IPS DF 6.9 (cell line): ENCODE results near the gene CXCR6.

Experiments
- DNase-seq: peaks from one replicate; pipeline ENCODE4 v3.0.0-alpha.2; 2013; ENCODE audit warnings: low read depth, low spot score
- H3K27ac ChIP-seq: one replicate; pipeline ENCODE4 v1.5.1; 2013; ENCODE audit warnings: low read length, control low read depth
- H3K27me3 ChIP-seq: 2 replicates; pipeline ENCODE4 v1.6.1; 2013; ENCODE audit warnings: mild to moderate bottlenecking, low read length; ENCODE audit not compliant: control insufficient read depth, insufficient read depth
- H3K36me3 ChIP-seq: 2 replicates; pipeline ENCODE4 v1.6.1; 2013; ENCODE audit warnings: low read length; ENCODE audit not compliant: control insufficient read depth, insufficient read depth
- H3K4me1 ChIP-seq: 2 replicates; pipeline ENCODE4 v1.6.1; 2013; ENCODE audit warnings: low read length; ENCODE audit not compliant: control insufficient read depth, insufficient read depth
- H3K4me3 ChIP-seq: 2 replicates; pipeline ENCODE4 v1.5.1; 2013; ENCODE audit warnings: mild to moderate bottlenecking, low read length
- H3K9me3 ChIP-seq: 2 replicates; pipeline ENCODE4 v1.6.1; 2013; ENCODE audit warnings: low read length, inconsistent platforms; ENCODE audit not compliant: control insufficient read depth, insufficient read depth
- WGBS: extraction: QIAGEN DNeasy Blood & Tissue Kit; methylation state at CpG from one replicate; pipeline ENCODE4 v1.1.7; 2013; ENCODE audit warnings: mixed read lengths, missing lambda C conversion rate; ENCODE audit not compliant: insufficient read length, insufficient coverage; 5-methylcytosine and 5-hydroxymethylcytosine counted together

CXCR6 gene

GRCh38 chr3:45957586-45957985 lies 14.3 kb downstream of the CXCR6 start:
- peaks cover 42% of the 10 kb centered on the region for H3K36me3 ChIP-seq
- no peak overlapping the region for H3K4me3 ChIP-seq
- WGBS, result no CpG with 5 or more reads among the region's 5 CpGs
- no peak overlapping the region for H3K27ac ChIP-seq
- no peaks in the 10 kb centered on the region for H3K27me3 ChIP-seq
- no peaks in the 10 kb centered on the region for H3K4me1 ChIP-seq
- no peaks in the 10 kb centered on the region for H3K9me3 ChIP-seq
- DNase-seq, result no peak

GRCh38 chr3:45958321-45958791 lies 15.1 kb downstream of the CXCR6 start:
- H3K4me3 ChIP-seq, result no peak overlapping the region
- no CpG with 5 or more reads among the region's 6 CpGs for WGBS
- H3K4me1 ChIP-seq, result no peaks in the 10 kb centered on the region
- no peak for DNase-seq
- H3K36me3 ChIP-seq, result peaks cover 41% of the 10 kb centered on the region
- no peaks in the 10 kb centered on the region for H3K27me3 ChIP-seq
- H3K9me3 ChIP-seq, result no peaks in the 10 kb centered on the region
- no peak overlapping the region for H3K27ac ChIP-seq

DNA sequence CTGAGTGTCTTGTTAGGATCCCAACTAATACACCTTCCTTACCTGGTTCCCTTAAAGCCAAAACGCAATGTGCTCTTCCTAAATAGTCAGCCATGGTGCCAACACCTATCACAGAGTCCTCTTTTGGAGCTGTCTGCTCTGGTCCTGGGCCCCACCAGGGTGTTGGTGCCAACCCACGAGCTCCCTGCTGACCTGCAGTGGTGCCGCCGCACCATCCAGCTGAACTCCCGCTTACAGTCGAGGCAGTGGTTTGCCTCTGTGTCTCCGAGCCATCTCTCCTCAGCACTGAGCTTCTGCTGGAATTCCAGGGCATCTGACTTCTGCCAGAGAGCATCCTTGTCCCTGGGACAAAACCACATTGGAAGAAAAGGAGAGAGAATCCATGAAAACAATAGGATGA lies 15.9 kb downstream of the CXCR6 start:
- H3K4me1 ChIP-seq, result no peaks in the 10 kb centered on the region
- no peaks in the 10 kb centered on the region for H3K27me3 ChIP-seq
- no peak overlapping the region for H3K27ac ChIP-seq
- no CpG with 5 or more reads among the region's 7 CpGs for WGBS
- no peak overlapping the region for H3K4me3 ChIP-seq
- H3K9me3 ChIP-seq, result no peaks in the 10 kb centered on the region
- peaks cover 43% of the 10 kb centered on the region for H3K36me3 ChIP-seq
- DNase-seq, result no peak

GRCh38 chr3:45960289-45960688 lies 17.0 kb downstream of the CXCR6 start:
- H3K4me1 ChIP-seq, result no peaks in the 10 kb centered on the region
- peaks cover 43% of the 10 kb centered on the region for H3K36me3 ChIP-seq
- DNase-seq, result no peak
- WGBS, result no CpG with 5 or more reads among the region's 2 CpGs
- H3K9me3 ChIP-seq, result no peaks in the 10 kb centered on the region
- H3K4me3 ChIP-seq, result no peak overlapping the region
- no peaks in the 10 kb centered on the region for H3K27me3 ChIP-seq
- H3K27ac ChIP-seq, result no peak overlapping the region

DNA sequence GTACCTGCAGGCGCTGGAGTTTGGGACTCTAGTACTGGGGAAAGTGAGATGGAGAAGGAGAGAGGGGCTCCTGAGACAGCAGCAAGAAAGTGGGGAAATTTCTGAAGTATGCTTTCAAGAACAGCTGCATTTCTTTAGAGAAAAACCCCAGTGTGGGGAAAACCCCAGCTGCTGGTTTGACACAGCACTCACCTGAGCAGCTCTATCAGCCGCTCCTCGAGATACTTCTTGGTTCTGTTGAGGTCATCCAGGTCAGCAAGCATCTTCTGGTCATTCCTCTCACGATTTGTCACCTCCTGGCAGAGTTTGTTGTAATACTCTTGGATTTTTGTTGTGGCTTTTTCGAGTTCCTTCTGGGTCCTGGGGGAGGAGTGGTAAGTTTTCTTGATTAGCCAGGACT lies 18.8 kb downstream of the CXCR6 start:
- Histone ChIP-seq H3K4me3 (no peak overlapping the region), H3K27me3 (no peaks in the 10 kb centered on the region), H3K4me1 (no peaks in the 10 kb centered on the region), H3K9me3 (no peaks in the 10 kb centered on the region), H3K36me3 (peaks cover 54% of the 10 kb centered on the region), H3K27ac (no peak overlapping the region)
- no CpG with 5 or more reads among the region's 5 CpGs for WGBS
- DNase-seq, result no peak

GRCh38 chr3:45964139-45964538 lies 20.9 kb downstream of the CXCR6 start:
- DNase-seq, result no peak
- no peak overlapping the region for H3K27ac ChIP-seq
- H3K9me3 ChIP-seq, result no peaks in the 10 kb centered on the region
- H3K4me3 ChIP-seq, result no peak overlapping the region
- peaks cover 55% of the 10 kb centered on the region for H3K36me3 ChIP-seq
- no CpG with 5 or more reads among the region's 8 CpGs for WGBS
- no peaks in the 10 kb centered on the region for H3K27me3 ChIP-seq
- H3K4me1 ChIP-seq, result no peaks in the 10 kb centered on the region

- Histone ChIP-seq H3K27ac (no peak overlapping the region), H3K27me3 (no peaks in the 10 kb centered on the region), H3K36me3 (peaks cover 45% of the 10 kb centered on the region), H3K9me3 (no peaks in the 10 kb centered on the region), H3K4me1 (no peaks in the 10 kb centered on the region), H3K4me3 (no peak overlapping the region)
- no CpG with 5 or more reads among the region's 4 CpGs for WGBS
- no peak for DNase-seq
These were observed 22.0 kb downstream of the CXCR6 start for GRCh38 chr3:45965253-45965652.

DNA sequence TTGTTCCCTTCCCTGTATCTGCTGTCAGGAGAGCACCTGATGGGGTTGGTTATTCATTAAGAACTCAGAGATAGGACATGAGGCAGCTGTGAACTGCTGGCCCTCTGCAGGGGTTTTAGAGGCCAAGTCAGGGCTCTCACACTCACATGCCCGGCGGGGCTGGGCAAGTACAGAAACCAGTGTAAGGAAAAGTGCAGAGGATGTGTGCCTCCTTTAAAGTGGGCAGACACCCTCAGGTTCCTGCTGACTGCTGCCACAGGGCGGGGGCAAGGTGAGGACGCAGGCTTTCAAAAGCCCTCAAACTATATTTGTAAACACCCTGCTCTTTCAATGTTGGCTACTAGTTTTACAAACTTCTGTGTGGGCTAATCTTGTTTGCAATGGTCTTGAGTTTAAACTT lies 22.4 kb downstream of the CXCR6 start:
- Histone ChIP-seq H3K9me3 (no peaks in the 10 kb centered on the region), H3K27ac (no peak overlapping the region)
- no peak for DNase-seq

DNA sequence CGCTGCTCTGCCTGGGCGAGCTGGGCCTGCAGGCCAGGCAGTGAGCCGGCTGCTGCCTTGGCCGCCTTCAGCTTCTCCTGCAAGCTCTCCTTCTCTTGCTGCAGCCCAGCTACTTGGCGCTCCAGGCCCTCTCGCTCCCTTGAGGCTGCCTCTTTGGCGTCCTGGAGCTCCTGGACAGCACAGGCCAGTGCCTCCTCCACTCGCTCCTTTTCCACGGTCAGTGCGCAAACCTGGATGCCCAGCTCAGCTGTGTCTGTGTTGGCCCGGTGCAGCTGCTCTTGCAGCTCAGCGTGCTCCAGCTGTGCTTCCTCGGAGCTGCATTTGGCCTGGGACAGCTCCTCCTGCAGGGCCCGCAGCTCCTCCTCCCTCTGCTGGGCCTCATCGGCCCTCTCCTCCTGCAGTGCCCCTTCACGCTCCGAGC lies 23.1 kb downstream of the CXCR6 start:
- H3K4me1 ChIP-seq, result no peaks in the 10 kb centered on the region
- H3K4me3 ChIP-seq, result no peak overlapping the region
- no peaks in the 10 kb centered on the region for H3K9me3 ChIP-seq
- no CpG with 5 or more reads among the region's 17 CpGs for WGBS
- no peak for DNase-seq
- no peak overlapping the region for H3K27ac ChIP-seq
- H3K36me3 ChIP-seq, result peaks cover 45% of the 10 kb centered on the region
- no peaks in the 10 kb centered on the region for H3K27me3 ChIP-seq

More for the DNA sequence above, 22.4 kb downstream of the CXCR6 start:
- Histone ChIP-seq H3K4me1 (no peaks in the 10 kb centered on the region), H3K4me3 (no peak overlapping the region), H3K36me3 (peaks cover 45% of the 10 kb centered on the region), H3K27me3 (no peaks in the 10 kb centered on the region)
- no CpG with 5 or more reads among the region's 4 CpGs for WGBS

- no peaks in the 10 kb centered on the region for H3K9me3 ChIP-seq
- no peak for DNase-seq
- H3K27ac ChIP-seq, result no peak overlapping the region
- peaks cover 42% of the 10 kb centered on the region for H3K36me3 ChIP-seq
- WGBS, result no CpG with 5 or more reads among the region's 16 CpGs
- no peak overlapping the region for H3K4me3 ChIP-seq
- no peaks in the 10 kb centered on the region for H3K27me3 ChIP-seq
- no peaks in the 10 kb centered on the region for H3K4me1 ChIP-seq
These were observed 23.8 kb downstream of the CXCR6 start for GRCh38 chr3:45966950-45967640.

GRCh38 chr3:45967724-45968123 lies 24.5 kb downstream of the CXCR6 start:
- H3K36me3 ChIP-seq, result peaks cover 40% of the 10 kb centered on the region
- no peak for DNase-seq
- no CpG with 5 or more reads among the region's 8 CpGs for WGBS

More at GRCh38 chr3:45967724-45968123, 24.5 kb downstream of the CXCR6 start:
- H3K4me1 ChIP-seq, result no peaks in the 10 kb centered on the region
- no peaks in the 10 kb centered on the region for H3K27me3 ChIP-seq
- no peak overlapping the region for H3K4me3 ChIP-seq
- no peaks in the 10 kb centered on the region for H3K9me3 ChIP-seq
- no peak overlapping the region for H3K27ac ChIP-seq
